ENCODE results near the gene UAP1L1.

UAP1L1 gene

DNA sequence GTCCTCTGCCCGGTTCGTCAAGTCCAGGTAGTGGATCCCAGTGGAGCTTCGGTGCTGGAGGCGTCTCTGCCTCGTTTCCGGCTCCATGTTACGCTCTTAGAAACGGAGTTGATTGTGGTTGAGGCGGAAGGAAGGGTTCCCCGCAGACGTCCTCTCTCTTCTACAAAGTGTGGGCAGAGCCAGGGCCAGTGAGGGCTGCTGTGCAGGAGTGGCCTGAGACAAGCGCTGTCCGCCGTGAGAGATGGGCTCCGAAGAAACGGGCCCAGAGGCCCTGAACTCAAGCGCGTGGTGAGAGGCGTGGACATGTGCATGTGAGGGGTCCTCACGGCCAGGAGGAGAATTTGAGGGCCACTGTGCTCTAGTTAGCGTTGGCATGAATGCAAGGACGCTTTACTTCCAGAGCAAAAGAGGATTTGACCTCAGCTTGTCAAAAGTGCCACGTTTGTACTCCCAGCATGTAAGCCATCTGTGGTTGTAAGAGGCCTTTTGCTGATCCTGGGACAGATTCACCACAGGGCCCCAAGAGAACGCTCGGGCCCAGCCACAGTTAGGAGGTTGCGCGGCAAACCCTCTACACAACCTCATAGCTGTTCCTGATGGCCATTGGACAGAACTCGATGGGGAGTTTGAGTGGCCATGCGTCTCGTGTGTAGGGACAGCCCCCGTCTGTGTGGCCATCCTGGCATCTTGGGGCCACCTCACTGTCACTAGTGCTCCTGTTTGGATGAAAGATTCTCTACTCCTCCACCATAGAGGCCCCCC is 19.6 kb downstream of the UAP1L1 start:
- DNase-seq (ENCODE audit: low read depth in 2 of 2, low spot score in 1 of 2): no peak

DNA sequence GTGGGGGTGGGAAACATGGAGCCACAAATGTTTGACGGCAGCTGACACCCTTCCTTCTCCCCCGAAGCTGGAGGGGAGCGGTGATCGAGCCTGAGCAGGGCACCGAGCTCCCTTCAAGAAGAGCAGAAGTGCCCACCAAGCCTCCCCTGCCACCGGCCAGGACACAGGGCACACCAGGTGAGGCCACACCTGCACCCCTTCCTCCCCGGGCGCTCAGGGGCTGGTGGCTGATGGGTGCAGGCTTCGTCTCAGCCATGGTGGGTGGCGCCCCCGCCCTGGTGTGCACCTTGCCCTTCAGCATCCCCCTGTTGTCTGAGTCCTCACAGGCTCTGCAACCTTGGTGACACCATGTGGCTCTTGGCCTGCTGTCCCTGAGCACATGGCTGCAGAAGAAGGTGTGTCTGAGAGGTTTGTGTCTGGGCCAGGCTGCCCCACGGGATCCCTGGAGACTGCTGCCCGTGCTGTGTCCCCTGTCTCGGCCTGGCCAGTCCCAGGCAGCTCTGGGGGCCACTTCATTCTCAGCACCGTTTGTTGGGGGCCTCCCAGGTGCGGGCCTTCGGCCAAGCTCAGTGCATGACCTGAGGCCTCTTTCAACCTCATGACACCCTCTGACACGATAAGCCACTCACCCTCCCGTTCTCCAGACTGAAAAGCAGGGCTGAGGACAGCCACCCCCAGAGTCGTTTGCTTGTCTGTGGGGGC is 20.6 kb downstream of the UAP1L1 start:
- no peak for DNase-seq (ENCODE audit: low read depth in 2 of 2, low spot score in 1 of 2)

DNA sequence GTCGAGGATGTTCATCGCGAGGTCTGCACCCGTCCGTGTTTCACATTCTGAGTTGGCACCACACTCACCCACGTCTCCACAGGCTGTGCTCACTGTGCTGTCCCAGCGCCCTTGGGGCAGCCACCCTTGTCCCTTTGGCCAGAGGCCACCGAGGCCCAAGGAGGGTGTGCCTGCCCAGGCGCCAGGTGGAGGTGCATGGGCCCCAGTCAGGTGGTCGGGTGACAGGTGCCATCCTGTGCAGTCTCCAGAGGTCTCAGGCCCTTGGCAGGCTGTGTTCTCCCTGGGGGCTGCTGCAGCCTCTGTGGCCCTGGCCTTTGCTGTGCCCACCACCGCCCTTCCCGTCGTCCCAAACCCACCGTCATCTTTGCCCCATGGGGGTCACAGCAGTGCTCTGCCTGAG is 21.9 kb downstream of the UAP1L1 start:
- no peak for DNase-seq (ENCODE audit: low read depth in 2 of 2, low spot score in 1 of 2)

DNA sequence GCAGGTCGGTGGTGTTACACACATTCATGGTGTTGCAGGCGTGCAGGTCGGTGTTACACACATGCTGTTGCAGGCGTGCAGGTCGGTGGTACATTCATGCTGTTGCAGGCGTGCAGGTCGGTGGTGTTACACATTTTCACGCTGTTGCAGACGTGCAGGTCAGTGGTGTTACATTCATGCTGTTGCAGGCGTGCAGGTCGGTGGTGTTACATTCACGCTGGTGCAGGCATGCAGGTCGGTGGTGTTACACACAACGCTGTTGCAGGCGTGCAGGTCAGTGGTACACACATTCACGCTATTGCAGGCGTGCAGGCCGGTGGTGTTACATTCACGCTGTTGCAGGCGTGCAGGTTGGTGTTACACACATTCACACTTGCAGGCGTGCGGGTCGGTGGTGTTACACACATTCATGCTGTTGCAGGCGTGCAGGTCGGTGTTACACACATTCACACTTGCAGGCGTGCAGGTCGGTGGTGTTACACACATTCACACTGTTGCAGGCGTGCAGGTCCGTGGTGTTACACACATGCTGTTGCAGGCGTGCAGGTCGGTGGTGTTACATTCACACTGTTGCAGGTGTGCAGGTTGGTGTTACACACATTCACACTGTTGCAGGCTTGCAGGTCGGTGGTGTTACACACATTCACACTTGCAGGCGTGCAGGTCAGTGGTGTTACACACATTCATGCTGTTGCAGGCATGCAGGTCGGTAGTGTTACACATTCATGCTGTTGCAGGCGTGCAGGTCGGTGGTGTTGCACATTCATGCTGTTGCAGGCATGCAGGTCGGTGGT is 26.1 kb downstream of the UAP1L1 start:
- DNase-seq (ENCODE audit: low read depth in 2 of 2, low spot score in 1 of 2): no peak

DNA sequence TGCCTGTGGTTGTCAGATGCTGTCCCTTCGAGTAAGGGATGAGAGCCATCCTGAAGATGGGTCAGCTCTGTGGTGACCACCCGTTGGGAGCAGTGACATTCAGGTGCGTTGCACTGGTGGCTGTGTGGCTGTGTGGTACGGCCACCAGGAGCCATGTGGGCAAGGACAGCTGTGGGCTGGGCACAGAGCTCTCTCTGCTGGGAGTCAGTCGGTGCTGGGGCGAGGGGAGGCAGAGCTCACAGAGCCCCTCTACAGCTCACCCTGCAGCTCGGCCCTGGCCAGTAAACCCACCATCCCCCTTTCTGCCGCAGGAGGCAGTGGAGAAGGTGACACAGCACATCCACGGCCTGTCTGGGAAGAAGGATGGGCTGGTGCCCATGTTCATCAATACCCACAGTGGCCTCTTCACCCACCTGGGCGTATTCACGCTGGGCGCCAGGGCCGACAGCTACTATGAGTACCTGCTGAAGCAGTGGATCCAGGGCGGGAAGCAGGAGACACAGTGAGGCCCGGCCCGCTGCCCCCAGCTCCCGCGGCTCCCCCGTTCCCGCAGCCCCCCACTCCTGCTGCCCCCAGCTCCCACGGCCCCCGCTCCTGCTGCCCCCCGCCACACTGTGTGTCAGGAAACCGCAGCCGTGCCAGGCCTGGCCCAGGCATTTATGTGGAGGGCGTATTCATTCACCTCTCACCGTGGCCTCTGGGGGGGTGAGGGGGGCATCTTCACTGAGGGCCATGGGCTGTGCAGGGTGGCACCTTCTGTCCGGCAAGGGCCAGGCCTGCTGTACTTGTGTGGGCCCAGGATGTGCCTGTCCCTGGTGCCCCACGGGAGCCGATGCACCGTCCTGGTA is 28.7 kb downstream of the UAP1L1 start:
- DNase-seq (ENCODE audit: low read depth in 2 of 2, low spot score in 1 of 2): no peak

DNA sequence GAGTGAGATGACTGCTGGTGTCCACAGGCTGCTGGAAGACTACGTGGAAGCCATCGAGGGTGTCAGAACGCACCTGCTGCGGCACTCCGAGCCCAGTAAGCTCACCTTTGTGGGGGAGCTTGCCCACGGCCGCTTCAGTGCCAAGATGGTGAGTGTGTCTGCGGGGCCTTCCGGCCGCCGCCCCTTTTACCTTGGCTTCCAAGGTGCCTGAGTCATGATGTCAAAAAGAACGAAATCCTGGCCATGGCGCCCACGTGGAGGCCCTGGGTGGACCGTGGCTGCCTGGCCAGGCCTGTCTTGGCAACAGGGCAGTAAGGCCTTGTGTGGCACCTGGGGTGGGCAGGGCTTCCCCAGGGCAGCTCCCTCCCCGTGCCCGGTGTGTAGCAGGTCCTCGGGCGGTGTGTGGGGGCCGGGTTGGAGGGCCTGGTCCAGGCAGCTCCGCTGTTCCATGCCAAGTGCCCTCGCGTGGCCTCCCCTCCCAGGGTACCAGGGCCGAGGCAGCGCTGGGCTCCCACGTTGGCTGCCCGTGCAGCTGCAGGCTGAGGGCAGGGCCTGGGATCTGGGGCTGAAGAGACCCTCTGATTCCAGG is 29.4 kb downstream of the UAP1L1 start:
- no peak for DNase-seq (ENCODE audit: low read depth in 2 of 2, low spot score in 1 of 2)

DNA sequence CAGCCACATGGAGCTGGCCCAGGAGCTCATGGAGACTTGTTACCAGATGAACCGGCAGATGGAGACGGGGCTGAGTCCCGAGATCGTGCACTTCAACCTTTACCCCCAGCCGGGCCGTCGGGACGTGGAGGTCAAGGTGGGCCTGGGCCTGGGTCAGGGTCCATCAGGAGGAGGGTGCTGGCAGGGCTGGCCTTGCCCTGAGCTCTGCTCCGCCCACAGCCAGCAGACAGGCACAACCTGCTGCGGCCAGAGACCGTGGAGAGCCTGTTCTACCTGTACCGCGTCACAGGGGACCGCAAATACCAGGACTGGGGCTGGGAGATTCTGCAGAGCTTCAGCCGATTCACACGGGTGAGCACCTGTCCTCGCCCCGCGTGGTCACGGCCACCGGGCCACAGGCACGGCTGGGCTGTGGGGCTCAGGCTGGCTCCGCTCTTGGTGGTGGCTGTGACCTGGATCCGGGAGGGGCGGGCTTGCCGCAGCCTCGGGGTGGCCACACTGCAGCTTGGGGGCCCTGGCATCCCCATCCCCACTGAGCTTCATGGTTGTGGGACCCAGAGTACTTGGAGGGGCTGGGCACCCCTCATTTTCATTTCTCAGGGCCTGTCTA is 30.1 kb downstream of the UAP1L1 start:
- DNase-seq (ENCODE audit: low read depth in 2 of 2, low spot score in 1 of 2): no peak

DNA sequence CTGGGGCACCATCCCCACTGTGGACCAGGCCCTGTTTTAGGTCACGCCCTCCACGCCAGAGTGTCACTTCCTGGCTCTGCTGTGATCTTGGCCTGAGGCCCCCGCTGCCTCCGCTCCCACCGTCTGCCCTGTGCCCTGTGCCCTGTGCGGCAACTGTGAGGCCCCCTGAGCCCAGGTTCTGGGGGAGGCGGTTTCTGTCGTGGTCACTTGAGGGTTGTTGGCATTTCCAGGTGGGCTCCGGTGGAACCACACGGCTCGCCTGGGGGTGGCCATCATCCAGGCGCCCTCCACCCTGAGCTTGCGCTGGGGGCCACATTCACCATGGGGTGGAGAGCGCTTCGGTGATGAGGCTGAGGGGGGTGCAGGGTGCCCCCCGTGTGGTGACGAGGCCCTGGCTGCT is 30.7 kb downstream of the UAP1L1 start:
- no peak for DNase-seq (ENCODE audit: low read depth in 2 of 2, low spot score in 1 of 2)

DNA sequence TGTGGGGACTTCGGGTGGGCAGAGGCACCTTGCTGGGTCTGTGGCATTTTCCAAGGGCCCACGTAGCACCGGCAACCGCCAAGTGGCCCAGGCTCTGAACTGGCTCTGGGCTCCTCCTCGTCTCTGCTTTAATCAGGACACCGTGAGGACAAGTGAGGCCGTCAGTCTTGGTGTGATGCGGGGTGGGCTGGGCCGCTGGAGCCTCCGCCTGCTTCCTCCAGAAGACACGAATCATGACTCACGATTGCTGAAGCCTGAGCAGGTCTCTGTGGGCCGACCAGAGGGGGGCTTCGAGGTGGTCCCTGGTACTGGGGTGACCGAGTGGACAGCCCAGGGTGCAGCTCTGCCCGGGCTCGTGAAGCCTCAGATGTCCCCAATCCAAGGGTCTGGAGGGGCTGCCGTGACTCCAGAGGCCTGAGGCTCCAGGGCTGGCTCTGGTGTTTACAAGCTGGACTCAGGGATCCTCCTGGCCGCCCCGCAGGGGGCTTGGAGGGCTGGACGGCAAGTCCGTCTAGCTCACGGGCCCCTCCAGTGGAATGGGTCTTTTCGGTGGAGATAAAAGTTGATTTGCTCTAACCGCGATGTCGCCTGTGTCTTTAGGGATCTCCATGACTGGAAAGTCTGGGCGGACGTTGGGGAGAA is 31.4 kb downstream of the UAP1L1 start:
- DNase-seq (ENCODE audit: low read depth in 2 of 2, low spot score in 1 of 2): no peak

DNA sequence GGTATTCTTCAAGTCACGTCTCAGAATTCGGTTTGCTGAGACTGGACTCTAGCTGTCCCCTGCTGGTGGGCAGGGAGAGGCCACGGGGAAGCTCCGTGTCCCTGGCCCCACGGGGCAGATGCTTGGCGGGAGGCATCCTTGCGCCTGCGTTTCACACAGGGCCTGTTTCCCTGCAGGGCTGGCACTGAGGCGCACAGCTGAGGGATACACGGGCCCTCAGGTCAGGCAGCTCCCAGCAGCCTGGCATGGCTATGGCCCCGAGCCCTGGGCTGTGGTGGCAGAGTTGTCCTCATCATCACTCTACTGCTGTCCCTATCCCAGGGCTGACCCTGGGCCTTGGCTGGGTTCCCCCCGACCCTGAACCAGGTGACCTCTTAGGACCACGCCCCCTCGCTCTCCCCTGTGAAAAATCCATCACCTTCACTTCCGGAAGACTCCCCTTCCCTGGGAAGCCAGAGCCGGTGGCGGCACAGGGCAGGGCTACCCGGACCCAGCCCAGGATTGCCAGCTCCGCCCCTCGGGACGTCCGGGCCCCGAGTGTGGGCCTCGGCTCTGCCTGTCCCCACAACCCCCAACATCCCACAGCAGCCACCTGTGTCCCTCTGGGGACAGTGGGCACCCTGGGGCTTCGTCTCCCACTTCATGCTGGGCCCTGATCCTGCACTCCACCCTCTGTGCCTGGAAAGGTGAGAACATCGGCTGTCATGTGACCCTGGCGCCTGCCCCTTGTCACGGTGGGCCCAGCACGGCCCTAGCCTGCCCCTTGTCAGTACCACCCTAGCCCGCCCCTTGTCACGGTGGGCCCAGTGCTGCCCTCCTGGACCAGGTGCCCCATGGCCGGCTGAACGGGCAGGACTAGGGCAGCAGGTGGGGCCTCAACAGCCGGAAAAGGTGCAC is 32.2 kb downstream of the UAP1L1 start:
- DNase-seq (ENCODE audit: low read depth in 2 of 2, low spot score in 1 of 2): no peak

DNA sequence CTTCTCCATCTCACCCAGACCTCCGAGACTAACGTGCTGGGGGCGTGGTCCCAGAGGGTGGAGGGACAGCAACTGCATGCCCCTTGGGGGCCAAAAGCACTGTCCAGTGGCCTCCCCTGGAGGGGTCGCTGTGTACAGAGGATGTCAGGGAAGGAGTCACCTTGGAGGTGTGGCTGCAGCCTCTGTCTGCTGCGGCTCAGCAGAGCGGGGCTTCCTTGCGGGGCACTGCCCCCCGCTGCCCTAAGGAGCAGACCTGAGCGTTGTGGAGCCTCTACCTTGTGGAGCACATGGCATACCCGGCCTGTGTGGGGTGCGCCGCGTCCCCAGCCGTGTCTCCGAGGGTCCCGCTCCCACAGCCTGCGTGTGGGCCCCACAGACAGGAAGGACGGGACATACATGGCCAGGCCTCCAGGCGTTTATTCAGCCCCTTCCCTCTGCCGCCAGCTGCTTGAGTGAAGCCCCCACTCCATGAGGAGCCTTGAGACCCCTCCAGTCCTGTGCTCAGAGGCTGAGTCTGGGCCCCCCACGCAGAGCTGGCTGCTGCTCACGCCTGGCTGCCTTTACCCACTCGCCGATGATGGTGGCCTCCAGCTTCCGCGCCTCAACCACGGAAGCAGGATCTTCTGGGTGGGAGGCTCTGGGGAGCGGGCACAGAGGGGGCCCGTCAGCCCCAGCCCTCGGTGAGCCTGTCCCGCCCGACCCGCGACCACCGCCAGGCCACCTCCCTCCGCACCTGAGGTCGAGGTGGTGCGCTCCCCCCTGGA is 33.0 kb downstream of the UAP1L1 start:
- no peak for DNase-seq (ENCODE audit: low read depth in 2 of 2, low spot score in 1 of 2)

DNA sequence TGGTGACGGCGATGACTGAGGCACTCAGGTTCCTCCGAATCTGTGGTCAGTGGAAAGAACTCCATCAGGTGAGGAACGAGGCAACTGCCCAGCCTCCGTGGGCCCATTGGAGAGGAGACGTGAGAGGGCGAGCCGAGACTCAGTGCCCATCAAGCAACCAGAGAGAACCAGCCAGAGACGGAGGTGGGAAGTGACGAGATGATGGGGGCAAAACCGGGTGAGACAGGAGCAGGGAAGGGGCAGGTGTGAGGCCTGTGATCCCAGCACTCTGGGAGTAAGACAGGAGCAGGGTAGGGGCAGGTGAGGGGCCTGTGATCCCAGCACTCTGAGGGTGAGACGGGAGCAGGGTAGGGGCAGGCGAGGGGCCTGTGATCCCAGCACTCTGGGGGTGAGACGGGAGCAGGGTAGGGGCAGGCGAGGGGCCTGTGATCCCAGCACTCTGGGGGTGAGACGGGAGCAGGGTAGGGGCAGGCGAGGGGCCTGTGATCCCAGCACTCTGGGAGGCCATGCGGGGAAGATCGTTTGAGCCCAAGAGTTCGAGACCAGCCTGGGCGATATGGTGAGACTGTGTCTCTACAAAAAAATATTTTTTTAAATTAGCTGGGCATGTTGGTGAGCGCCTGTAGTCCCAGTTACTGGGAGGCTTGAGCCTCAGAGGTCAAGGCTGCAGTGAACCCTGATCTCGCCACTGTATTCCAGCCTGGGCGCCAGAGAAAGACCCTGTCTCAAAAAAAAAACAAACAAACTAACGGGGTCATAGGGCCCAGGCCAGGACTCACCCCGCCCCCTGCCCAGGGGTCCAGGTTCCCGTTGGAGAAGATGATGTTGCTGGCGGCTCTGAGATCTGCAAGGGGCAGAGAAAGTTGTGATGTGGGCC is 33.8 kb downstream of the UAP1L1 start:
- DNase-seq (ENCODE audit: low read depth in 2 of 2, low spot score in 1 of 2): no peak

DNA sequence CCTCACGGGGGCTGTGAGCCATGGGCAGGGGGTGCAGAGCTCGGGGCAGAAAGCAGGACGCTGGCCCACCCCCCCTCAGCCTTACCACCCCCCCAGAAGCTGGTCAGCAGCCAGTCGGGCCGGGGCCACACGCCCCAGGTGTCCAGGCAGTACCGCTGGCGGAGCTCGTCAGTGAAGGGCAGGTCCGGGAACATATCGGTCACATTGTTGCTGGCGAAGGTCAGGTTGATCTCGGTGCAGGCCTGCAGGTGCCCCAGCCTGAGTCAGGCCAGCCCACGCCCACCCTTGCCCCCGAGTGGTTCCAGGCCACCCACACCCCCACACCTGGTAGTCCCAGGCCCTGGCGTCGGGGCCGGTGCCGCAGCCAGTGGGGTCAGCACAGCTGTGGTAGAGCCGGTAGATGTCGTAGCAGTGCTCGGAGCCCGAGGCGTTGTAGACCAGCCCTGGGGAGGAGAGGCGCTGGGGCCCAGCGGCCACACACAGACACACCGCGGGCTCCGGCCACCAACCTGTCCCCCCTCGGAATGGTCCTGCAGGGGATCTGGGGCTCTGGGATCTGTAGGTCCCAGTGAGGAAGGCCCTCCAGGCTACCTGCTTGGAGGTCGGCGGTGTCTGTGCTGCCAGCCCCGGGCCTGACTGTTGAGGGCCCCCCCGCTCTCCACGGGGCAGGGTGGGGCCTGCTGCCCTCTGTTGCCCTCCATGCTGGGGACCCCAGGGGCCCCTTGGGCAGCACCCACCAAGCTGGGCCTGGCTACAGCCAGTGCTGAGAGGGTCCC is 34.7 kb downstream of the UAP1L1 start:
- DNase-seq (ENCODE audit: low read depth in 2 of 2, low spot score in 1 of 2): no peak

DNA sequence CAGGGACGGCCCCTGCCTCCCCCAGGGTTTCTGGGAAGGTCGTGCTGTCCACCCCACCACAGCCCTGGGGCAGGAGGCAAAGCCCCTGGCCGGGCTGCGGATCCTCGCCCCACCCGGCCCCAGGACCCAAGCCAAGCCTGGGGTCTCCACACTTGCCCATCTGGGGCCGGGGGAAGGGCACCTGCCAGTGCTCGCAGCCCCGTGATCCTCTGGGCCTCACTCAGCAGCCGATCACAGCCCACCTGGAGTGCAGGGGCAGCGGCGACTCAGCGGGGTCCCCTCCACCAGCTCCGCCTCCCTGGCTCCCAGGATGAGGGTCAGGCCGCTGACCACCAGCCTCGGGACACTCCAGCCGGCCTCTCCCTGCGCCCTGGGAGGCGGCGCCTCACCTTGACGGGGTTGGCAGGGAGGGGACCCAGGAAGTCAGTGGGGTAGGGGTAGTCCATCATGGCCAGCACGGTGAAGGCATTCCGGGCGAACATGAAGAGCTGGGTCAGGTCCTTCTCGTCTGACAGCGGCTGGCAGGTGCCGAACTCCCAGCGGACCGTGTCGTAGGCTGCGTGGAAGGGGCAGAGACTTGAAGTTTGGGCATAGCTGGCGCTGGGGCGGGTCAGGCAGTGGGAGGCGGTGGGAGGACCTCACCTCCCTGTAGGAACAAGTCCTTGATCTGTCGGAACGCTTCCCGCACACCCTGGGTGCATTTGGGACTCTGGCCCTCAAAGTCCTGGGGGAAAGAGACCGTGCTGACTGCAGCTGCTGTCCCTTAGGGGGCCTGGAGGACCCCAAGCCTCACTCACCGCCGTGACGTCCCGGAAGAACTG is 35.5 kb downstream of the UAP1L1 start:
- DNase-seq (ENCODE audit: low read depth in 2 of 2, low spot score in 1 of 2): no peak

DNA sequence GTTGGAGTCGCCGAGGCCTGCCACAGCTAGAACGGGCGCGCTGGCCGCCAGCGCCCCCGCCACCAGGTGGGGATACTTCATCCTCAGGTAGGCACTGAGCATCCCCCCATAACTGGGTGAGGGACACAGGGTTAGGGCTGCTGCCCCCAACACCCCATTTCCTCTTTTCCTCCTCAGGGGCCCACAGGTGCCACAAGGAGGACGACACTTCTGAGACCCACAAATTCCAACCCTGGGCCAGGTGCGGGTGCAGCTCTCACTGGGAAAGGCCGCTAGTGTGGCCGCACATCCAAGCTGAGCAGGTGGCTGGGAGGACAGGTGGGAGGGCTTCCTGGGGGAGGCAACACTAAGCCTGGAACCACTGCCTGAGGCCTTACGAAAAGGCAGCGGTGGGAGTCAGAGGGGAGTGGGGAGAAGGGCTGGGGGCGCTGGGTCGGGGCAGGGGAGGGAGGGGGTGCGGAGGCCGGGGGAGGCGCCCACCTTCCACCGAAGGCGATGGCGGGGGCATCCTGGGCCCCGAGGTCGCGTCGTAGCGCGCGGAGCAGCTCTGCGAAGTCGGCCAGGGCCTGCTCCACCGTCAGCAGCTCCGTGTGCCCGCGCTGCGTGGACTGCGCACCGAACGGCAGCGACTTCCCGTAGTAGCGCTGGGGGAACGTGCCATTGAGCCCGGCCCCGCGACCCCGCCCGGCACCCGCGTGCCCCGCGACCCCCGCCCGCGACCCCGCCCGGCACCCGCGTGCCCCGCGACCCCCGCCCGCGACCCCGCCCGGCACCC is 36.3 kb downstream of the UAP1L1 start:
- DNase-seq (ENCODE audit: low read depth in 2 of 2, low spot score in 1 of 2): no peak

All from stimulated activated CD8-positive, alpha-beta memory T cell treated with anti-CD3 and anti-CD28 coated beads, Interleukin-4, amount 100 ng/mL, for 4 hours (primary cell).